Lung (tissue), 12 donors: ENCODE data around the gene GPR25. TPM values are rescaled to one million over a fixed set of nuclear protein-coding genes. Genes with fewer than 3 reads are reported as not detected.
A peak's percentile ranks its signal among the peaks of the same experiment; 100 is the strongest.

Experiments used
- ATAC-seq: fragments of 200-7000 bp; cut with Tn5 transposase; one replicate; pipeline ENCODE4 v1.9.1; 2020; ENCODE audit warnings: moderate number of reproducible peaks; ENCODE audit not compliant: insufficient read depth, low FRiP score
- DNase-seq, 3 donors: peaks; one replicate each; pipeline ENCODE4 v3.0.0-alpha.2; 2013 to 2017
- H3K27ac ChIP-seq, 2 donors: one replicate each; pipeline ENCODE4 v1.5.1; 2013; ENCODE audit warnings: mild to moderate bottlenecking in 2 of 2, moderate library complexity in 2 of 2, control low read depth in 1 of 2, inconsistent platforms in 1 of 2, low read depth in 1 of 2, low read length in 1 of 2
- H3K27me3 ChIP-seq, 3 donors: one replicate each; pipeline ENCODE4 v1.5.1; 2013; ENCODE audit warnings: low read length in 2 of 3; ENCODE audit not compliant: control insufficient read depth in 3 of 3, insufficient read depth in 3 of 3
- H3K36me3 ChIP-seq, 4 donors: one replicate each; pipeline ENCODE4 v1.5.1; 2013; ENCODE audit warnings: low read length in 4 of 4, mild to moderate bottlenecking in 1 of 4, moderate library complexity in 1 of 4; ENCODE audit not compliant: control insufficient read depth in 4 of 4, insufficient read depth in 4 of 4
- H3K4me1 ChIP-seq, 5 donors: one replicate each; pipeline ENCODE4 v1.5.1; 2013; ENCODE audit warnings: low read length in 5 of 5, mild to moderate bottlenecking in 2 of 5, moderate library complexity in 1 of 5; ENCODE audit not compliant: control insufficient read depth in 5 of 5, insufficient read depth in 5 of 5
- H3K4me3 ChIP-seq: one replicate; pipeline ENCODE4 v1.5.1; 2013; ENCODE audit warnings: mild to moderate bottlenecking, control low read depth, moderate library complexity
- H3K9ac ChIP-seq, 2 donors: one replicate each; pipeline ENCODE4 v1.5.1; 2013; ENCODE audit warnings: low read length in 2 of 2, control low read depth in 1 of 2; ENCODE audit not compliant: insufficient read depth in 1 of 2
- H3K9me3 ChIP-seq, 4 donors: one replicate each; pipeline ENCODE4 v1.5.1; 2013; ENCODE audit warnings: low read length in 3 of 4, mild to moderate bottlenecking in 1 of 4, moderate library complexity in 1 of 4; ENCODE audit not compliant: control insufficient read depth in 4 of 4, insufficient read depth in 3 of 4
- WGBS, 2 donors: extraction: QIAGEN DNeasy Blood & Tissue Kit; methylation state at CpG; one replicate each; pipeline ENCODE4 v1.1.7; 2013; 5-methylcytosine and 5-hydroxymethylcytosine counted together
- polyA plus RNA-seq, 2 donors: library from polyadenylated mRNA; stranded (reverse); fragments of 200-250 nt; gene quantifications; one replicate each; pipeline ENCODE4 v1.2.1, GENCODE V29; 2013
- total RNA-seq, 2 donors: library from RNA; depleted of rRNA in 1 of 2; stranded (reverse); fragments of >200 nt in 1 of 2; gene quantifications; one replicate each; pipeline ENCODE4 v1.2.1, GENCODE V29; 2014 to 2021
- TF ChIP-seq, protein P1 (sequence below): IDR thresholded peaks from 2 replicates; pipeline ENCODE4 v1.5.1; 2012; ENCODE audit warnings: mild to moderate bottlenecking; ENCODE audit errors: control extremely low read depth, extremely low read depth
- donor health status: control.
- donor health status: control.
- donor health status: Bipolar disorder and iron deficiency.
- donor health status: healthy.
- donor health status: DM: yes; HTN: yes; CAD: no.

GPR25 gene
- total and polyA plus RNA-seq, 4 donors: 0.16 to 1.0 (median 0.63) TPM

DNA sequence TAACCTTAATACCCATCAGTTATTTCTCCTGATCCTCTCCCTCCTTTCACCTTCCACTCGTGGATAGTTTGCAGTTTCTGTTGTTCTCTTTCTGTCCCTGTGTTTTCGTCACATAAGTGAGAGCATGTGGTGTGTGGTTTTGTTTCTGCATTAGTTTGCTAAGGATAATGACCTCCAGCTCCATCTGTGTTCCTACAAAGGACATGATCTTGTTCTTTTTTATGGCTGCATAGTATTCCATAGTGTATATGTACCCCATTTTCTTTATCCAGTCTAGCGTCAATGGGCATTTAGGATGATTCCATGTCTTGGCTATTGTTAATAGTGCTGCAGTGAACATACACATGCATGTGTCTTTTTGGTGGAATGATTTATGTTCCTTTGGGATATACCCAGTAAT, 36.6 kb upstream of the GPR25 start:
- Histone ChIP-seq H3K27ac (no peak overlapping the region), H3K4me1 (no peaks in the 10 kb centered on the region), H3K36me3 (peaks cover 4 to 13% (median 9%) of the 10 kb centered on the region in 4 donors), H3K27me3 (no peaks in the 10 kb centered on the region), H3K9me3 (no peaks in the 10 kb centered on the region), H3K4me3 (no peak overlapping the region), H3K9ac (no peak overlapping the region)
- 96 to 98% methylated on average over 3 of the region's 3 CpGs for WGBS, 2 donors
- TF ChIP-seq, protein P1, sequence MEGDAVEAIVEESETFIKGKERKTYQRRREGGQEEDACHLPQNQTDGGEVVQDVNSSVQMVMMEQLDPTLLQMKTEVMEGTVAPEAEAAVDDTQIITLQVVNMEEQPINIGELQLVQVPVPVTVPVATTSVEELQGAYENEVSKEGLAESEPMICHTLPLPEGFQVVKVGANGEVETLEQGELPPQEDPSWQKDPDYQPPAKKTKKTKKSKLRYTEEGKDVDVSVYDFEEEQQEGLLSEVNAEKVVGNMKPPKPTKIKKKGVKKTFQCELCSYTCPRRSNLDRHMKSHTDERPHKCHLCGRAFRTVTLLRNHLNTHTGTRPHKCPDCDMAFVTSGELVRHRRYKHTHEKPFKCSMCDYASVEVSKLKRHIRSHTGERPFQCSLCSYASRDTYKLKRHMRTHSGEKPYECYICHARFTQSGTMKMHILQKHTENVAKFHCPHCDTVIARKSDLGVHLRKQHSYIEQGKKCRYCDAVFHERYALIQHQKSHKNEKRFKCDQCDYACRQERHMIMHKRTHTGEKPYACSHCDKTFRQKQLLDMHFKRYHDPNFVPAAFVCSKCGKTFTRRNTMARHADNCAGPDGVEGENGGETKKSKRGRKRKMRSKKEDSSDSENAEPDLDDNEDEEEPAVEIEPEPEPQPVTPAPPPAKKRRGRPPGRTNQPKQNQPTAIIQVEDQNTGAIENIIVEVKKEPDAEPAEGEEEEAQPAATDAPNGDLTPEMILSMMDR: no peak
- no peak for ATAC-seq
- no peak for DNase-seq

DNA sequence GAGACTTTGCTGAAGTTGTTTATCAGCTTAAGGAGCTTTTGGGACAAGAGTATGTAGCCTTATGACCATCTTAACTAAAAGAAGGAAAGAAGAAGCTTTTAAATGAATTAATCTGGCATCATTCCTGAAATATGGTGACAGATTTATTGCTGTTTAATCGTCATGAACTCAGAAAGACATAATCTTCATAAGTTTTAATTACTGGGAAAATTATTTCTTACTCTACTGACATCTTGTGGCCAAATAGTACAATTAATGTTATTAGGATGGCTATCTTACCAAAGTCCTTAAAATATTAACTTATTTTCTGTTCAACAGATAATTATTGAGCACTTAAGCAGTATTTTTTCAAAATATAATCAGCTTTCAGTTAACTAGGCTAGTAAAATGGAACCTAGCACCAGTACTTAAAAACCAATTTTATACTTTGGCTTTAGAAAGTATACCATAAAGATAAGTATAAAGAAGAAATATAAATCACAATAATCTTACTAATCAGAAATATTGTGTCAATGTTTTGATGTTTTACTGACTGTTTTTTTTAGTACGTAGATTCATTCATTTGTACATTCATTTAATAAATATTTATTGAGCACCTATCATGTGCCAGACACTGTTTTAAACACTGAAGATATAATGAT, 34.7 kb upstream of the GPR25 start:
- no peak for ATAC-seq
- 45 to 50% methylated on average over 2 of the region's 2 CpGs for WGBS, 2 donors

DNA sequence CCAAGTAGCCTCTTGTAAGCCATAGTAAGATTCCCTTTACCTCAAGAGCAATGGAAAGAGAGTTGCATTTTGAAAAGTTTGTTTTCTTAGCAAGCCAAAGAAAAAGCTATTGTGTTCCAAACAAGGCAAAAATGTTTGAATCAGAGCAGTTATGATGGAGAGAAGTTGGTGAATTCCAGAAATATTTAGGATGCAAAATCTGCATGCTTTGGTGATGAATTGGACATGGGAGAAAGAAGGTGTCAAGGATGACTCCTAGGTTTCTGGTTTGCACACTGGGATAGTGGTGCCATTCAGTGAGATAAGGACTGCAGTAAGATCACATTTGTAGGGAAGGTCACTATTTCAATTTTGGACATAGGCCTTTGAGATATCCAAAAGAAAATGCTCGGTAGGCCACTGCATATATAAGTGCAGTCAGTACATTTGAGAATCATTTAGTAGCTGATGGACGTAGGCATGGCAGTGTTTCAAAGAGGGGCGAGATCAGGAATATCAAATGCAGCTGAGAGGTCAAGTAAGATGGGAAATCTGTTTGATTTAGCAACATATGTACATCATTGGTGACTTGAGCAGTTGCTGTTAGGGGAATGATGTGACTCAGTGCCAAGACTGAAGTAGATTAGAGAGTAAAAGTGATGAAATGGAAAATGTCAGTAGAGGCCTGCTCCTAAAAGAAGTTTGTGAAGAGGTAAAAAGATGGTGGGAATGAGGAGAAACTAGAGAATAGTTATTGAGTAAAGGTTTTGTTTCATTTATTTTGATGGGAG, 33.9 kb upstream of the GPR25 start:
- DNase-seq (no peak), ATAC-seq (no peak)
- no peaks in the 10 kb centered on the region for H3K27me3 ChIP-seq
- TF ChIP-seq, protein P1: no peak
- WGBS, 2 donors: 82 to 89% methylated on average over 3 of the region's 3 CpGs
- H3K36me3 ChIP-seq: peaks cover 2 to 13% (median 9%) of the 10 kb centered on the region in 4 donors
- H3K9ac ChIP-seq: no peak overlapping the region
- H3K4me1 ChIP-seq: no peaks in the 10 kb centered on the region
- H3K4me3 ChIP-seq: no peak overlapping the region
- no peak overlapping the region for H3K27ac ChIP-seq
- no peaks in the 10 kb centered on the region for H3K9me3 ChIP-seq

More for the DNA sequence above, 34.7 kb upstream of the GPR25 start:
- peak in 2 of 3 donors; percentile 51 to 60 for DNase-seq
- Histone ChIP-seq H3K9me3 (no peaks in the 10 kb centered on the region), H3K36me3 (peaks cover 4 to 14% (median 9%) of the 10 kb centered on the region in 4 donors), H3K4me1 (no peaks in the 10 kb centered on the region), H3K4me3 (no peak overlapping the region), H3K27me3 (no peaks in the 10 kb centered on the region), H3K9ac (no peak overlapping the region), H3K27ac (no peak overlapping the region)
- TF ChIP-seq, protein P1: no peak
